Measurements from ENCODE around the gene PRR14.

The PRR14 gene

DNA sequence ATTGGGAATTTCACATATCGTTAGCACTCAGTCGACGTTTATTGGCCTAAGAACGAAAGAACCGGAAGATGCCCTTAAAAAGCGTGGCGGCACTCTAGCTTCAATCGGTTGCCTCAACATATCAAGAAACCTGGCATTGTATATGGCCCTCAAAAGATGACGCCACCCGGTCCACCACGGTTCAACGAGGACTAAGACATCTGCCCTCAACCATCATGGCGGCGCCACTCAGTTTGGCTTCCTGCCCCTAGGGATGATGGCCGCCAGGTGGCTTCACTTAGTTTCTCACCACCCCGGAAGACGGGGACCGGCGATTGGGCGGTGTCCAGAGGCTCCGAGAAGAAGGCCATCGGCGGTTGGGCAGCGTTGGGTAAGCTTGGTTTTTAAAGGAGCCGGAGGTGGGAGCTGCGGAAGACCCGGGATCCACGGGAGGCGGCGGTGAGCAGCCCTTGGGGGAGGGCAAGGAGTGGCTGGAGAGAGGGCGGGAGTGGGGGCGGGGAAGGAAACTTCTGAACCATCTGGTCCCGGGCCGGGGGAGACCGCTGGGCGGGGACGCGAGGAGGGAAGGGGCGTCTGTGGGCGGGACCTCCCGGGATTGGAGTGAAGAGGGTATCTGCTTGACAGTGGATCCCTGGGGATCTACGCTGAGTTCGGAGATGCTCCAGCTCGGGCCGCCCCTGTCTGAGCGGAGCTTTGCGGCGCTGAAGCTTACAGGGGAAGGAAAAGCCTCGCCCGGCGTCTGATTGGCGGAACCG, at the start of gene PRR14:
Gene PRR14, plus strand, starts transcription at position 592 of the 755 bp plus-strand sequence. CDS start 686 bp downstream, outside the sequence.
- peak; percentile 96 for DNase-seq (ENCODE audit: low read depth)

GRCh38 chr16:30601966-30602365, 48.8 kb upstream of the PRR14 start:
- no peak for DNase-seq (ENCODE audit: low read depth)

DNA sequence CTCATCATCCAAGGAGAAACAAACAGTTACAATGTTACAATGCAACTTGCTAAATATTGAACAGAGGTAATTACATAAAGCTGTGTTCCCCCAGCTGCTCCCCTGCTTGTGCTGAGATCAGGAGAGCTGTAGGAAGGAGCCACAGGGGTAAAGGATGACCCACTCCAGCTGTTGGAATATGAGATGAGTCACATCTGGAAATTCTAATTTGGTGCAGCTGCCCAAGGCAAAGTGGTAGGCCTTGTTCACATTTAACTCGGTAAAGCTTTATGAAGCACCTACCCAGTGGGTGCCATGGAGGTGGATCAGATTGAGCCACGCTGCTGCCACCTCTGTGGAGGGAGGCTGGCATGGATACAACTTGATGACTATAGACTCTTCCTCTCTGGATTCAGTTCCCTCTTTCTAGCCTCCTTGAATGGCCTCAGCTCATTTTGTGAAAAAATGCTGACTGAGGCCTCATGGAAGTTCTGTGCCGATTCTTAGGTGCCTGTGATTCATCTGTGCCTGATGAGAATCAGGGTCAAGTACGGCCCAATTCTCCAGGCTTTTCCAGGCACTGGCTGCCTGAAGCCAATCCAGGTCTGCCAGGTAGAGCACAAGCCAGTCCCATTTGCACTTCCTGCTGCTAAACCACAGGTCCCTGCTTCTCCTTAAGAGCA, 48.0 kb upstream of the PRR14 start:
- no peak for DNase-seq (ENCODE audit: low read depth)

DNA sequence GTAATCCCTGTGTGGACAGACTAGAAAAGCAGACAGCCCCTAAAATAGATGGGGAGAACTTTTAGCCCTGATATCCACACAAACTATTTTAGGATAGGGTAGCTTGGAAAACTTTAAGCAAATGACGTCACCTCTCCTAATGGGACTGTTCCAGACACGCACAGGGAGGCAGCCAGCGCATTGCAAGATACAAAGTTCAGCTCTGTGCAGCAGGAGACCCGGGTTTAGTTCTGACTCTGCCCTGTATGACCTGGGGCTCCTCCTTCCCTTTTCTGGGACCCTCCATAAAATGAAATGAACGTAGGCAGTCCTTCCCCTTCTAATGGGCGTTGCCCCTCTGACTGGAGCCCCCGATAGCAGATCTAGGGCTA, 46.8 kb upstream of the PRR14 start:
- DNase-seq (ENCODE audit: low read depth) = no peak

DNA sequence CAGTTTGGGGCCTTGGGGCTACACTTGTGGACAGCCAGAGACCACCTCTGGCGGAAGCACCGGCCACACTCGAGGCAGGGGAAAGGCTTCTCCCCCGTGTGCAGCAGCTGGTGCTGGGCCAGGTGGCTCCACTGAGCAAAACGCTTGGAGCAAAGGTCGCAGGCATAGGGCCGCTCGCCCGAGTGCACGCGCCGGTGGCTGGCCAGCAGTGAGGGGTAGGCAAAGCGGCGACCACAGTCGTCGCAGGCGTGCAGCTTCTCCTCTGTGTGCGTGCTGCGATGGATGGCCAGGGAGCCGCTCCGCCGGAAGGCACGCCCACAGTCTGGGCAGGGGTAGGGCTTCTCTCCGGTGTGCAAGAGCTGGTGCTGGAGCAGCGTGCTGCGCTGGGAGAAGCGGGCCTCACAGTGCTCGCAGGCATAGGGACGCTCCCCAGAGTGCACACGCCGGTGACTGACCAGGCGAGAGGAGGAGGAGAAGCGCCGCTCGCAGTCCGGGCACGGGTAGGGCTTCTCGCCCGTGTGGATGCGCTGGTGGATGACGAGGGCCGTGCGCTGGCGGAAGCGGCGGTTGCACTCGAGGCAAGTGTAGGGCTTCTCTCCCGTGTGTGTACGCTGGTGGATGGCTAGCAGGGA, 46.3 kb upstream of the PRR14 start:
- no peak for DNase-seq (ENCODE audit: low read depth)

GRCh38 chr16:30605158-30605557, 45.6 kb upstream of the PRR14 start:
- DNase-seq (ENCODE audit: low read depth) = no peak

DNA sequence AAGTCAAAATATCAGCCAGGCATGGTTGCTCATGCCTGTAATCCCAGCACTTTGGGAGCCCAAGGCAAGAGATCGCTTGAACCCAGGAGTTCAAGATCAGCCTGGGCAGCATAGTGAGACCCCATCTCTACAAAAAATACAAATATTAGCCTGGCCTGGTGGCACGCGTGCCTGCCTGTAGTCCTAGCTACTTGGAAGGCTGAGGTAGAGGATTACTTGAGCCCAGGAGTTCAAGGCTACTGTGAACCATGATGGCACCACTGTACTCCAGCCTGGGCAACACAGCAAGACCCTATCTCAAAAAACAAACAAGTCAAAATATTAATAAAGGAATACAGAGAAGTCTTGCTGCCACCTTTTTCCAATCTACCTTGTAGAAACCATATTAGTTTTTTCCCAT, 44.8 kb upstream of the PRR14 start:
- DNase-seq (ENCODE audit: low read depth) = no peak

GRCh38 chr16:30609002-30609925, 41.5 kb upstream of the PRR14 start:
- peak; percentile 22 for DNase-seq (ENCODE audit: low read depth)

DNA sequence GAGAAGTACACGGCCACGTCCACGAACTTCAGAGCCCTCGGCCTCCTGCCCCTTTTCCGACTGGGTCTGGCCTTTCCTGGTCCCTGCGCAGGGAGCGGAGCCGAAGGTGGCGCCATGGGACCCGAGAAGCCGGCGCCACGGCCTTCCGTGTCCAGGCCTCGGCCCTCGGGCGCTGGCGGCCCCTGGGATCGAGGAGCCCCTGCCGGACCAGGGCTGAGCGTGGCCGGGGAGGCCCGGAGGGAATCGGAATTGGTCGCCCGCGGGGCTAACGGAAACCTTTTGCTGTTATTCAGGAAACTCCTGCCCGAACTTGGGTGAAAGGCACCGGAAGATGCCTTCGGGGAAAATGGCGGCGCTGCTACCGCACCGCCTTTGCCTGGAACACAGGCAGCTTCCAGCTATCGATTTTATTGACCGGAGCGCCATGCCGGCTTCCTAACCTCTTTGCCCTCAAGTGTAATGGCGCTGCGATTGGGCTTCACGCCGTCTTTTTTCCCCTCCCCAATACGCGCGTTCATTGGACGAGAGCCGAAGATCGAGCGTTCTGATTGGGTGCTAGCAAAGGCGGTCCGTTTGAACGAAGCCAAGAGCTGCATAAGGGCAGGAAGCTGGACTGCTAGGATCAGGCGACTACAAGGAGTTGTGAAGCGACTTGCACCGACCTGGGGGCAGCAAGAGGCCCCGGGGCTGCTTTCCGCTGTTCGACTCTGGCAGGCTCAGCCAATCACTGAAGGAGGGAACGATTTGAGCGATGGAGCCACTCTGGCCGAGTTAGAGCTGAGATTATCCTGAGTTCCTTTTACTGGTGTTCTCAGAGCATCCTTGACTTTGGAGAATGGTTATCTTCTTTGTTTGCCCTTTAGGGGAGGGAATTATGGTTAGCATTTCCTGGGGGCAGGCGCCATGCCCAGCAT, 40.6 kb upstream of the PRR14 start, which contains the start of gene ZNF689:
Gene ZNF689, minus strand, starts transcription at position 464 of the 914 bp plus-strand sequence. Its CDS starts 348 bp downstream, at position 116.
- peak; percentile 88 for DNase-seq (ENCODE audit: low read depth)

- peak; percentile 41 for DNase-seq (ENCODE audit: low read depth)
Observed at GRCh38 chr16:30615358-30616091, 35.2 kb upstream of the PRR14 start.

DNA sequence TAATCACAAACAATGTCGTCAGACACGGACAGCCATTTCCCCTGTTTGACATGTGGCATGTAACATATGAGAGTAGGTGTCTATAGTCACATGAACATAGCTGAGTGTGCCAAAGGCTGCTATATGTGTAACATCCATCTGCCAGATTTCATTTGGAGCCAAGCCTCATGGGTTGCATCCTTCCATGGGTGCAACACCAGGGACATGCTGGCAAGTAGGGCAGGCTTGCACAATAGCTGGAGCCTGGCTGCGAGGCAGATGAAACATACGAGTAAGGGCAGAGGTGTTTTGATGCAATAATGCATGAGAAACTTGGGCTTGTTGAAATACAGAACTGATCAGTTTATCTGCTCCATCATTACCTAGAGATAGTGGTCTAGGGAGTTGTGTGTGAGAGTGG, 31.6 kb upstream of the PRR14 start:
- DNase-seq (ENCODE audit: low read depth) = no peak

DNA sequence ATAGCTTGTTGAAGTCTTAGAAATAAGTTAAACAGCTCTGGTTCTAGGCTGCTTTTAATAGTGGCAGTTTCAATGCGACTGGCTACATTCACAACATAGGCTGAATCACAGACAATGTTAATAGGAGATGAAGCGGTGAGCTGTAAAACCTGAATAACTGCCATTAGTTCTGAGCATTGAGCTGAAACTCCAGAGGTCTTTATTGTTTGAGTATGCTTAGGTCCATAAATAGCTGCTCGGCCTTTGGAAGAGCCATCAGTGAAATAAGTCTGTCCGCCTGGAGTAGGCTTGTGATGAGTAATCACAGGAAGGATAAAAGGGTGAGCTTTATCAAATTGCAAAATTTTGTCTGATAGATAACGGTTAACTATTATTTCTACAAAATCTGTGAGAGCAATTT, 31.1 kb upstream of the PRR14 start:
- DNase-seq (ENCODE audit: low read depth) = no peak

GRCh38 chr16:30620169-30620568, 30.6 kb upstream of the PRR14 start:
- no peak for DNase-seq (ENCODE audit: low read depth)

GRCh38 chr16:30621765-30622164, 29.0 kb upstream of the PRR14 start:
- DNase-seq (ENCODE audit: low read depth) = no peak

- DNase-seq (ENCODE audit: low read depth) = no peak
Observed at GRCh38 chr16:30622455-30623032, 28.2 kb upstream of the PRR14 start.

DNA sequence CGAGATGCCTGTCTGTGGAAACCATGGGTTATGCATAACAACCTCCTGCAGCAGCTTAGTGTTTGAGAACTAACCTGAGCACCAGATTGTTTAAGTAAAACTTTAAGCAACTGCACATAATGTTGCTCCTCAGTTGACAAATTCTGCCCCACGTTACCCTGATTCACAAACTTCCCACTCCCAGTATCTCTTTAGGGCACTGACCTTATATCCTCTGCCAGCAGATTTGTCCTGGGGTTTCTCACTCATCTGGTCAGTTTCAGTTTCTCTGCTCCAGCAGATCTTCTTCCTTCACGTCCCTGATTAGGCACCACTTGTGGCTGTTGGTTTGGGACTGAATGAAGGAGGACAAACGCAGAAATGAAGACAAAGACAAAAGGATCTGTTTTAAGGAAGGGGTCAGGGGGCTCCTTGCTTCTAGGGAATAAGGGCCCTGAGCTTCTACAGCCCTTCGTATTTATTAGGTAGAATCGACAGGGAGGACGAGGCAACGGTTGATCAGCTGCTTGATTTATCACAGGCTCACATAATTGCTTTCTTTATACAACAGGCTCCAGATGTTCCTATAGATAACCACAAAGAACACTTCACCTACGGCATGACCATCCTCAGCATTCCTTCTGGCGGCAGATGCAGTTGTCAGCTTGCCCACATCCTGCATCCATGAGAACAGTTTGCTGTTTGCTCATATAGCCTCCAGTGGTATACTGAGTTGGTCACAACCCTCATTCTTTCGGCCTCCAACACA, 27.1 kb upstream of the PRR14 start:
- DNase-seq (ENCODE audit: low read depth) = no peak

DNA sequence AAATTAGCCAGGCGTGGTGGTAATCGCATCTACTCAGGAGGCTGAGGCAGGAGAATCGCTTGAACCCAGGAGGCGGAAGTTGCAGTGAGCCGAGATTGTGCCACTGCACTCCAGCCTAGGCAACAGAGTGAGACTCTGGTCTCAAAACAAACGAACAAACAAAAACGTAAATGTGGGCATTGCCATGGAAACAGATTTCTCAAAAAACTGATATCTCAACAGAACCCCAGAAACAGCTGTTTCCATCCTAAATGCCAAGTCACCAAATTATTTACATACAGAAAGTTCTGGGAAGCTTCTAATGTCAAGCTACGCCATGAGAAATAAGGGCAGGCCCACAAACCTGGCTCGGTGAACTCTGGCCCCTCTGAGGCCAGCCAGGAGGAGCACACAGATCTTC, 24.5 kb upstream of the PRR14 start:
- DNase-seq (ENCODE audit: low read depth) = no peak

GRCh38 chr16:30628628-30629540, 21.9 kb upstream of the PRR14 start:
- DNase-seq (ENCODE audit: low read depth) = peak; percentile 73
